ENCODE data around the gene CDCA4. TPM values are rescaled to one million over a fixed set of nuclear protein-coding genes. Genes with fewer than 3 reads are reported as not detected.

CDCA4 gene
- total and polyA plus RNA-seq, 10 of the 15 experiments (the other 5 are each of a cell fraction or from before 2014, with no cell fraction given), result 10.4 to 64.0 (median 52.1) TPM

DNA sequence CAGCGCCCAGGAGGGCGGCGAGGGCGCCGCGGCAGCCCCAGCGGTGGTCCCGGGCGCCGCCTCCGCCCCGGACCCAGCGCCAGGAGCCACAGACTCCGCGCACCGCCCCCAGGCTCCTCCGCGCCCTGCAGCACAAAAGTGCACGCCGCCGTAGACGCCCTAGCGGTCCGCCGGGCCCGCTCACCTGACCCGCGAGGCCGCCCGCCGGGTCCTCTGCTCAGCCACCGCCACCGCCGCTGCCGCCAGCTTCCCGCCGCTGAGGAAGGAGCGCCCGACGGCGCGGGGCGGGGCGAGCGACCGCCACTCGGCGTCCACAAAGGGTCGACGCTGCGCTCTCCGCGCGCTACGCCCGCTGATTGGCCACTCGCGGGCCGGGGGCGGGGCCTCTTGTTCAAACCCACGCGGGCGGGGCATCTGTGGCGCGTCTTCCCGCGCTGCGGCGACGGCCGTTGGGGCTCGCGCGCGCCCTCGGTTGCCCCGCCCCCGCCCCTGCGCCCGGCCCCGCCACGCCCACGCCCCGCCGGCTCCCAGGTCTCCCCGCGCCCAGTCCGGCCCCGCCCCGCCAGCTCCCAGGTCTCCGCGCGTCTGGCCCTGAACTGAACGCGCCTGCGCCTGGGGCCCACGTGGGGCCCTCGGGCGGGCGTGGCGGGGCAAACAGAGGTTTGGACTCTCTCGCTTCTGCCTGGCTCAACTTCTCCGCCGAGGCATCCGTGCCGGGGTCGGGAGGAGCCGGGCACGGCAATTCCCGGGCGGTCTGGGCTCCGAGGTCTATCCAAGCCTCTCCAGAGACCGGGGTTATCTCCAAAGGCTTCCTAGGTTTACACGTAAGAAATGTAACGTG lies at the start of gene CDCA4 (continued):
- TF ChIP-seq KLF5 (IDR thresholded peaks at IDR 0.05; ENCODE audit: partially characterized antibody) (peak; percentile 24), CUX1 (IDR thresholded peaks at IDR 0.05; ENCODE audit: insufficient replicate concordance, low read depth, low read length) (no peak), ATF2 (IDR thresholded peaks at IDR 0.05; ENCODE audit: low read length) (no peak), MTA2 (IDR thresholded peaks at IDR 0.05; ENCODE audit: low read depth) (no peak), SMAD5 (IDR thresholded peaks at IDR 0.05; ENCODE audit: low read depth) (no peak), NR2C2 (IDR thresholded peaks at IDR 0.05; ENCODE audit: borderline replicate concordance, control insufficient read depth, insufficient read length, low read depth) (no peak), MTA3 (IDR thresholded peaks at IDR 0.05; ENCODE audit: borderline replicate concordance, low read length) (no peak), IRF4 (IDR thresholded peaks at IDR 0.05; ENCODE audit: low read depth, low read length) (no peak), ASH2L (IDR thresholded peaks at IDR 0.05; ENCODE audit: borderline replicate concordance, low read depth) (no peak), CEBPB (IDR thresholded peaks at IDR 0.05; ENCODE audit: borderline replicate concordance in 1 of 2, low read depth in 2 of 2, low read length in 2 of 2) (no peak), CBX5 (IDR thresholded peaks at IDR 0.05; ENCODE audit: low read depth) (no peak), SMC3 (IDR thresholded peaks at IDR 0.05; ENCODE audit: borderline replicate concordance, low read length) (no peak), HDGF (IDR thresholded peaks at IDR 0.05) (no peak), RAD51 (IDR thresholded peaks at IDR 0.05) (peak; percentile 54), MEF2A (IDR thresholded peaks at IDR 0.05; ENCODE audit: insufficient read depth, low read depth, low read length) (no peak), ZNF217 (IDR thresholded peaks at IDR 0.05) (no peak), ZZZ3 (IDR thresholded peaks at IDR 0.05; ENCODE audit: control insufficient read depth, insufficient read length, low read depth) (no peak), IKZF1 (conservative IDR thresholded peaks at IDR 0.05) (peak; percentile 92)
- TF ChIP-seq, protein P1, sequence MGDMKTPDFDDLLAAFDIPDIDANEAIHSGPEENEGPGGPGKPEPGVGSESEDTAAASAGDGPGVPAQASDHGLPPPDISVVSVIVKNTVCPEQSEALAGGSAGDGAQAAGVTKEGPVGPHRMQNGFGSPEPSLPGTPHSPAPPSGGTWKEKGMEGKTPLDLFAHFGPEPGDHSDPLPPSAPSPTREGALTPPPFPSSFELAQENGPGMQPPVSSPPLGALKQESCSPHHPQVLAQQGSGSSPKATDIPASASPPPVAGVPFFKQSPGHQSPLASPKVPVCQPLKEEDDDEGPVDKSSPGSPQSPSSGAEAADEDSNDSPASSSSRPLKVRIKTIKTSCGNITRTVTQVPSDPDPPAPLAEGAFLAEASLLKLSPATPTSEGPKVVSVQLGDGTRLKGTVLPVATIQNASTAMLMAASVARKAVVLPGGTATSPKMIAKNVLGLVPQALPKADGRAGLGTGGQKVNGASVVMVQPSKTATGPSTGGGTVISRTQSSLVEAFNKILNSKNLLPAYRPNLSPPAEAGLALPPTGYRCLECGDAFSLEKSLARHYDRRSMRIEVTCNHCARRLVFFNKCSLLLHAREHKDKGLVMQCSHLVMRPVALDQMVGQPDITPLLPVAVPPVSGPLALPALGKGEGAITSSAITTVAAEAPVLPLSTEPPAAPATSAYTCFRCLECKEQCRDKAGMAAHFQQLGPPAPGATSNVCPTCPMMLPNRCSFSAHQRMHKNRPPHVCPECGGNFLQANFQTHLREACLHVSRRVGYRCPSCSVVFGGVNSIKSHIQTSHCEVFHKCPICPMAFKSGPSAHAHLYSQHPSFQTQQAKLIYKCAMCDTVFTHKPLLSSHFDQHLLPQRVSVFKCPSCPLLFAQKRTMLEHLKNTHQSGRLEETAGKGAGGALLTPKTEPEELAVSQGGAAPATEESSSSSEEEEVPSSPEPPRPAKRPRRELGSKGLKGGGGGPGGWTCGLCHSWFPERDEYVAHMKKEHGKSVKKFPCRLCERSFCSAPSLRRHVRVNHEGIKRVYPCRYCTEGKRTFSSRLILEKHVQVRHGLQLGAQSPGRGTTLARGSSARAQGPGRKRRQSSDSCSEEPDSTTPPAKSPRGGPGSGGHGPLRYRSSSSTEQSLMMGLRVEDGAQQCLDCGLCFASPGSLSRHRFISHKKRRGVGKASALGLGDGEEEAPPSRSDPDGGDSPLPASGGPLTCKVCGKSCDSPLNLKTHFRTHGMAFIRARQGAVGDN (IDR thresholded peaks at IDR 0.05), result peak; percentile 86

All from GM12878 (cell line).